DMS79 (cell line): ENCODE data around the gene PSD4.
A peak's percentile ranks its signal among the peaks of the same experiment; 100 is the strongest.

Experiments
- DNase-seq: peaks from one replicate; lab custom pipeline; 2025; lab: John Stamatoyannopoulos, UW

The PSD4 gene

GRCh38 chr2:113184531-113185230 is 10.9 kb downstream of the PSD4 start:
- DNase-seq, result no peak

DNA sequence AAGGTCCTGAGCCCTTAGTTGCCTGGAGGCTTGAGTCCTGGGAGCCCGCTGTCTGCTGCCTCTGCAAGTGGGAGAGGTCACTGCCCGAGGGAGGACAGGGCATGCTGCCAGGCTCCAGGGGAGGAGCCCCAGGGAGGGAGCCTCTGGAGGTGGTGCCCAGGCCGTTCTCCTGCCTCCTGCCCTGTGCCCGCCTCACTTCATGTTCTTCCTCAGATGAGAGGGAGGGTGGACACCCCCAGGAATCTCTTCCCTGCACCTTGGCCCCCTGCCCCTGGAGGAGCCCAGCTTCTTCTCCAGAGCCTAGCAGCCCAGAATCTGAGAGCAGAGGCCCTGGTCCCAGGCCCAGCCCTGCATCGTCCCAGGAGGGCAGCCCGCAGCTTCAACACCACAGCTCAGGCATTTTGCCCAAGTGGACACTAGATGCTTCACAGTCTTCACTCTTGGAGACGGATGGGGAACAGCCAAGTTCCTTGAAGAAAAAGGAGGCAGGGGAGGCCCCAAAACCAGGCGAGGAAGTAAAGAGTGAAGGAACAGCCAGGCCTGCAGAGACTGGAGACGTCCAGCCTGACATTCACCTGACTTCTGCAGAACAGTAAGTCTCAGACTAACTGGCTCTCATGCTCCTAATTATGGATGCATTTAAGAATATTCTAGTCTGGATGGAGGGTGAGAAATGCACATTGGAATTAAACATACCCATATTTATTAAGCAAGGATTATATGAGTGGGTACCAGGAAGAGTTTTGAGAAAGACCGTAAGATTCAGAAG is 12.1 kb downstream of the PSD4 start:
- no peak for DNase-seq

GRCh38 chr2:113186433-113186796 is 12.6 kb downstream of the PSD4 start:
- no peak for DNase-seq

GRCh38 chr2:113187771-113188170 is 14.0 kb downstream of the PSD4 start:
- DNase-seq, result no peak

- no peak for DNase-seq
Measured at GRCh38 chr2:113190871-113191270, 17.1 kb downstream of the PSD4 start.

GRCh38 chr2:113192459-113193100 is 18.8 kb downstream of the PSD4 start:
- DNase-seq, result no peak

DNA sequence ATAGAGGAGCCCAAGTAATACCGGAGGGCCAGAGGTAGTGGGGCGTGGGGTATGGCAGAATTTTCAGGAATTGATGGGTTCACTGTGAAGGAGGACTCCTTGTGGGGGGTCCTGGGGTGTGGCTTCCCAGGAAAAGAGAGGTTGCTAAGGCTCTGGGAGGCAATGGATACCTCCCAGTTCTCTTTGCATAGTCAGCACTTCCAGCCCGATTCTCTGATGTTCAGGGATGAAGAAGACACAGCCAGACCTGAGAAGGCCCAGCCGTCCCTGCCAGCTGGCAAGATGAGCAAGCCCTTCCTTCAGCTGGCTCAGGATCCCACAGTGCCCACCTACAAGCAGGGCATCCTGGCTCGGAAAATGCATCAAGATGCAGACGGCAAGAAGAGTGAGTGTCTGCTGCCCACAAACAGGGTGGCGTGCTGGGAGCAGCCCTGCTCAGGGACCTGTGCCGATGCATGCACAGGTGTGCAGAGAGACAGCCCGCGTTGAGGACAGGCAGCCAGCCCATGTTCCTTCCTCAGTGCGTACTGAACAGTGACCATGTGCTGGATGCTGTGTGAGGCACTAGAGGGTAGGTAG is 22.2 kb downstream of the PSD4 start:
- no peak for DNase-seq

DNA sequence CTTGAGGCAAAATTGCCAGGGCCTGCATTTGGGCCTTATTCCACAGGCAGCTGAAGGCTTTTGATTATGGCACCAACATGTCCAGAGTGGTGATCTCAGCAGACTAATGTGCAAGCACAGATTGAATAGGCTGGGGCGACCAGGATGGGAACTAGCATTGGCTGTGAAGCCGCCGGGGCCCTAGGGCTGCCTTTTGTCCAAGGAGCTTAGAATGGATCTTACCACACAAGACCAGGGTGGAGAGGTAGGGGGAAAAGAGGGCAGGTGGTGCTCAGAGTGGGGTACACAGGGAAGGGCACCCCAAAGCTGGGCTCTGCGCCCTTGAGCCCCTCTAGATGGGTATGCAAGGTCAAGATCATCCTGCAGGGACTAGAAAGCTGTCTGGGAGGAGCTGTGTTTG is 23.1 kb downstream of the PSD4 start:
- DNase-seq, result no peak

DNA sequence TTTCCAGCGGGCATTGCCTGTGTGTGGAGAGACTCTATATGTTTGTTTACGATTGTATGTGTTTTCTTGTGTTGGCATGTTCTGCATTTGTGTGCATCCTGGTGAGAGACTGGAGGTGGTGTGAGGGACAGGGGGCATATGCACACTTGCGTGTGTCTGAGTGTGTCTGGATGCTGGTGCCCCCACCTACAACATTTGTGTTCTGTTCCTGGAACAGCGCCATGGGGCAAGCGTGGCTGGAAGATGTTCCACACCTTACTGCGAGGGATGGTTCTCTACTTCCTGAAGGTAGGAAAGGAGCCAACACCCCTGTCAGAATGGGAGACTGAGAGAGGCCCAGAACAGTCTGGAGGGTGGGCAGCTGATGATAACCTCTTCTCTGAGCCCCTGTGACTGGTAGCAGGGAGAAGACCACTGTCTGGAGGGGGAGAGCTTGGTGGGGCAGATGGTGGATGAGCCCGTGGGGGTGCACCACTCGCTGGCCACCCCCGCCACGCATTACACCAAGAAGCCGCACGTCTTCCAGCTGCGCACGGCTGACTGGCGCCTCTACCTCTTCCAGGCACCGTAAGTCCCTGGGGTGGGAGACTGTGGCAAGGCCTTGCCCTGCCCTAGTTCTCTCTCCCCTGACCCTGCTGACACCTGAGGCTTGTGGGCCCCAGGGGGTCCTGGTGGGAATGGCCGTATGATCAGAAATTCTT is 23.7 kb downstream of the PSD4 start:
- no peak for DNase-seq

- no peak for DNase-seq
Measured at GRCh38 chr2:113198048-113198789, 24.4 kb downstream of the PSD4 start.

- DNase-seq, result peak; percentile 48
Measured at GRCh38 chr2:113198790-113199612, 25.2 kb downstream of the PSD4 start.

GRCh38 chr2:113200236-113200635 is 26.5 kb downstream of the PSD4 start:
- DNase-seq, result no peak

DNA sequence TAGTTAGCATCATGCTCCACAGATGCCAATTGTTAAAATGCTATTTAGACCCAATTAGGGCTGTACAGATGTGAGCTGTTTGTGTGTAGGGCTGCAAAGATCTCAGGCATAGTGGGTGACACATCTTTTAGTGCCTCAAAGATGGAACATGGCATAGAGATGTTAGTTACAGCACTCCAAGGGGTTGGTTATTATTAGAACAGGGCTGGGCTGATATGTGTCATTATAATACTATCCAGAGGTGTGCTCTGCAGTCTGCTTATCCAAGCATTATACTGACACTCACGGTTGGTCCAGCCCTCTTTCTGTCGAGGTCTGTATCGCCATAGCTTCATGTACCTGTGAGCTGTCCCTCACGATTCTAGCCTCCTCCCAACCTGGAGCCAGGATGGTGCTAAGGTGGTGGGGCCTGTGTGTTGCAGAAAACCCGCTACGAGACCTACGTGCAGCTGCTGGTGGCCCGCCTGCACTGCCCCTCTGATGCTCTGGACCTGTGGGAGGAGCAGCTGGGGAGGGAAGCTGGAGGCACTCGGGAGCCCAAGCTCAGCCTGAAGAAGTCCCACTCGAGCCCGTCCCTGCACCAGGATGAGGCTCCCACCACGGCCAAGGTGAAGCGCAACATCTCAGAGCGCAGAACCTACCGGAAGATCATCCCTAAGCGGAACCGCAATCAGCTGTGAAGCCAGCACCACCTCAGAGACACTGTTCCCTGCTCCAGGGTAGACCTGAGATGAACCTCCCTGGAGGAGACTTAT is 27.1 kb downstream of the PSD4 start:
- no peak for DNase-seq

DNA sequence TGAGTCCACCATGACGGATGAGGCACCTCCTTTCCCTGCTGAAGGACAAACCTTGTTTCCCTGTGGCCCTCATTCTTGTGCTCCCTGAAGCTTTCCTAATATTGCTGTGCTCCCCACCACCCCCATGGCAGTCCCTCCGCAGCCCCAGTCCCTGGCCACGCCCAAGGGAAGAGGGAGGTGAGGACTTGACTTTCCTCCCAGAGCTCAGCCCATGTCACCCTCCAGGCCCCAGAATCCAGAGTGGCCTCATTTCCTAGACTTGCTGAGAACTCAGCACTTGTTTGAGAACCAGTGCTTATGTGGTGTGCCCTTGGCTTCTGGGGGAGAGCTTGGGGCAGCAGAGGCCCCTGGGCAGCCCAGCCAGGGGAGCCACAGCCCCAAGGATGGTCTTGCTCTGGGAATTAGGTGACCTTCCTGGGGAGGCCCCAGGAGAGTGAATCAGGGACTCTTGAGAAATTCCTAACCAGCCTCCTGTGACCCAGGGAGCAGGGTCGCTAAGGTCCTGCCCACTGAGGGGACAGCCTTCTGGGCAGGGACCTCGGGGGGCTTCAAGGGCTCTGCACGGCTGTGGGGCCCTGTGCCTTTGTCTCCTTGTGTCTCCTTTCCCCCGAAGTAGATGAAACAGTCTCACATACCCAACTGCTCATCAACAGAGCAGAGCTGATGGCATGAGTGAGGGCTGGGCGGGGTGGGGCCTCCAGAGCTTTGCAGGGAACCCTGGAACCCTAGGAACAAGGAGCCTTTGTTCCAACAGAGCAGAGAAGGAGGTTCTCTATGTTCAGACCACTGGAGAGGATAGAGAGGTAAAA is 27.9 kb downstream of the PSD4 start:
- no peak for DNase-seq

DNA sequence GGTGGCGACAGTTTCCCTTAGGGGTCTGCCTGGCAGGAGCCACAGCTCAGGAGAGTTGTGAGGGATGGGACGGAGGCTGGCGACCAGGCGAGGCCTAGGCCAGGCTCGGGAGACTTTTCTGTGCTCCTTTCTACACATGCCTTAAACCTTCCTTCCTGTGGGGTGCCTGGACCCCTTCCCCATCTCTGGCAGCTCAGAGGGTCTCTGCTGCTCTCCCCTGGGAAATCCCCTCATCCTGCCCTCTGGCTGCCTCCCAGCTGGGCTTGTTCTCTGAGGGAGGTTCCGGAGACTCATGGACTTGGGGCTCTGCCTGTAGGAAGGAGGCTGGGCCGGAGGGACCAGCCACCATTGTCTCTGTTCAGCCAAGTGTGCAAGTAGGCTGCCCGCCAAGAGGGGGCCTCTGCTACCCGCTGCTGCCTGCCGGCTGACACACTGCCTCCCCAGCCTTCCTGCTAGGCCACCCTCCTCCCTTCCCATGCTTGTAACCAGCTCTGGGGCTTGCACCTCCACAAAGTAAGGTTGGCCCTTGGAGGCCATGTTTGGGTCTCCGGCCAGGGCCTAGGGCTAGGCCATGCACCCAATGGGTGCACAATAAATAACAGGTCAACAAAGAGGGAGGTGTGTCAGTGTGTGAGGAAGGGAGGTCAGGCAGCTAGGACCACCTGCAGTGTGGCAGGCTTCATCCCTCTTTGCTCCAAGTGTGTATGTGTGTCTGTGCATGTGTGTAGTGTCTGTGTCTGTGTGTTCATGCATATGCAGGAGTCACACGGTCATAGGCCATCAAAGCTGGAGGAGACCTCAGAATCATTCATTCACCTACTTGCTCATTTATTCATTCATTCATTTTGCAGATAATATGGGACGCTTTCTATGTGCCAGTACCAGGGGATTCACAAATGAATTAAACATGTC is 28.8 kb downstream of the PSD4 start:
- DNase-seq, result no peak

DNA sequence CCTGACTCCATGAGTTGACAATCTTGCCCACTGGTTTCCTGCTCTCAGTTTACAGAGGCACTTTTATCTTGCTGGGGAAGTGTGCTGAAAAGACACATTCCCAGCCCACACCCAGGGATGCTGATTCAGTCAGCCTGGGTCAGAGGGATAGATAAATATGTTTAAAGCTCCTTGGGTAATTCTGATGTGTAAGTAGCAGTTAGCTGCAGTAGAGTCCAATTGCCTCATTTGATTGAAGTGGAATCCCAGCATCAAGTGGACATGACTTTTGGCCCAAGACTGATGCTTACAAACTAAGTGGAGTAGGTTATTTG is 29.4 kb downstream of the PSD4 start:
- DNase-seq, result no peak

- peak; percentile 15 for DNase-seq
Measured at GRCh38 chr2:113203901-113204519, 30.2 kb downstream of the PSD4 start.

GRCh38 chr2:113206251-113206650 is 32.5 kb downstream of the PSD4 start:
- DNase-seq, result no peak
